Measurements from ENCODE around the gene INTS11.

INTS11 gene

GRCh38 chr1:1361982-1362423 lies 37.5 kb upstream of the INTS11 start:
- WGBS: 21% methylated on average over 11 of the region's 13 CpGs
- Histone ChIP-seq H2BK120ac (ENCODE audit: low read depth, low read length) (peak overlapping the region; percentile 83), H2BK5ac (ENCODE audit: low read depth, low read length, poor library complexity, severe bottlenecking) (no peak overlapping the region), H3K18ac (ENCODE audit: low read depth in 1 of 2, low read length in 2 of 2) (peak overlapping the region in 1 of 2 experiments; percentile 74), H3K9me3 (ENCODE audit: control insufficient read depth, low read length) (no peaks in the 10 kb centered on the region), H3K4me1 (ENCODE audit: control insufficient read depth, insufficient read depth, low read depth, low read length) (peaks cover 37% of the 10 kb centered on the region), H3K79me1 (replicated peaks; ENCODE audit: low read length, poor library complexity, severe bottlenecking) (no peaks in the 10 kb centered on the region), H4K8ac (ENCODE audit: low read length) (peak overlapping the region; percentile 79), H4K91ac (ENCODE audit: low read length) (no peak overlapping the region), H3K4ac (ENCODE audit: low read depth in 1 of 2, low read length in 2 of 2) (peak overlapping the region in 1 of 2 experiments; percentile 54), H2BK15ac (ENCODE audit: low read depth, poor library complexity, severe bottlenecking) (peak overlapping the region; percentile 71), H3K36me3 (ENCODE audit: control insufficient read depth in 1 of 2, insufficient read depth in 2 of 2, low read depth in 1 of 2, low read length in 2 of 2) (no peaks in the 10 kb centered on the region), H3K27me3 (ENCODE audit: control insufficient read depth in 1 of 2, insufficient read depth in 1 of 2, low read length in 2 of 2) (no peaks in the 10 kb centered on the region), H2BK12ac (ENCODE audit: low read length in 2 of 2) (no peak overlapping the region), H3K4me3 (ENCODE audit: insufficient read depth in 1 of 2, low read depth in 1 of 2, low read length in 2 of 2) (peak overlapping the region in 1 of 2 experiments; percentile 62), H3K9ac (ENCODE audit: low read length) (peak overlapping the region; percentile 91), H3K14ac (ENCODE audit: low read length in 2 of 2) (no peak overlapping the region), H3K23ac (ENCODE audit: low read length in 2 of 2) (no peak overlapping the region), H3K27ac (ENCODE audit: low read length, poor library complexity, severe bottlenecking) (peak overlapping the region; percentile 64), H3K4me2 (ENCODE audit: low read length, poor library complexity, severe bottlenecking) (no peak overlapping the region), H2AK5ac (ENCODE audit: low read length, severe bottlenecking) (no peak overlapping the region), H2AFZ (ENCODE audit: low read depth, low read length) (no peak overlapping the region)
- DNase-seq: peak; percentile 93

GRCh38 chr1:1361233-1361981 lies 36.9 kb upstream of the INTS11 start:
- Histone ChIP-seq H3K9ac (ENCODE audit: low read length) (peak overlapping the region; percentile 91), H3K9me3 (ENCODE audit: control insufficient read depth, low read length) (no peaks in the 10 kb centered on the region), H3K4me2 (ENCODE audit: low read length, poor library complexity, severe bottlenecking) (no peak overlapping the region), H3K4ac (ENCODE audit: low read depth in 1 of 2, low read length in 2 of 2) (peak overlapping the region; percentile 5 to 61), H3K23ac (ENCODE audit: low read length in 2 of 2) (no peak overlapping the region), H2BK15ac (ENCODE audit: low read depth, poor library complexity, severe bottlenecking) (peak overlapping the region; percentile 93), H3K79me1 (replicated peaks; ENCODE audit: low read length, poor library complexity, severe bottlenecking) (no peaks in the 10 kb centered on the region), H2BK5ac (ENCODE audit: low read depth, low read length, poor library complexity, severe bottlenecking) (peak overlapping the region; percentile 8), H3K27me3 (ENCODE audit: control insufficient read depth in 1 of 2, insufficient read depth in 1 of 2, low read length in 2 of 2) (no peaks in the 10 kb centered on the region), H2AK5ac (ENCODE audit: low read length, severe bottlenecking) (peak overlapping the region; percentile 89), H4K91ac (ENCODE audit: low read length) (peak overlapping the region; percentile 99), H3K14ac (ENCODE audit: low read length in 2 of 2) (peak overlapping the region in 1 of 2 experiments; percentile 64), H3K27ac (ENCODE audit: low read length, poor library complexity, severe bottlenecking) (peak overlapping the region; percentile 64), H2BK120ac (ENCODE audit: low read depth, low read length) (peak overlapping the region; percentile 83), H3K4me1 (ENCODE audit: control insufficient read depth, insufficient read depth, low read depth, low read length) (peaks cover 43% of the 10 kb centered on the region), H3K4me3 (ENCODE audit: insufficient read depth in 1 of 2, low read depth in 1 of 2, low read length in 2 of 2) (peak overlapping the region in 1 of 2 experiments; percentile 62), H4K8ac (ENCODE audit: low read length) (peak overlapping the region; percentile 69), H3K18ac (ENCODE audit: low read depth in 1 of 2, low read length in 2 of 2) (peak overlapping the region; percentile 63 to 74), H3K36me3 (ENCODE audit: control insufficient read depth in 1 of 2, insufficient read depth in 2 of 2, low read depth in 1 of 2, low read length in 2 of 2) (peaks cover 0 to 3% of the 10 kb centered on the region in 2 experiments), H2BK12ac (ENCODE audit: low read length in 2 of 2) (peak overlapping the region; percentile 68 to 93), H2AFZ (ENCODE audit: low read depth, low read length) (no peak overlapping the region)
- WGBS: 84% methylated on average over 34 of the region's 35 CpGs
- no peak for DNase-seq

- peak overlapping the region; percentile 39 for H3K4me2 ChIP-seq (ENCODE audit: low read length, poor library complexity, severe bottlenecking)
- peak overlapping the region; percentile 89 for H2AK5ac ChIP-seq (ENCODE audit: low read length, severe bottlenecking)
- DNase-seq: peak; percentile 94
- peak overlapping the region; percentile 5 to 61 for H3K4ac ChIP-seq (ENCODE audit: low read depth in 1 of 2, low read length in 2 of 2)
- H2BK15ac ChIP-seq (ENCODE audit: low read depth, poor library complexity, severe bottlenecking): peak overlapping the region; percentile 100
- H3K27ac ChIP-seq (ENCODE audit: low read length, poor library complexity, severe bottlenecking): peak overlapping the region; percentile 98
- no peak overlapping the region for H3K23ac ChIP-seq (ENCODE audit: low read length in 2 of 2)
- no peaks in the 10 kb centered on the region for H3K79me1 ChIP-seq (replicated peaks; ENCODE audit: low read length, poor library complexity, severe bottlenecking)
- H2BK120ac ChIP-seq (ENCODE audit: low read depth, low read length): peak overlapping the region; percentile 100
- H3K18ac ChIP-seq (ENCODE audit: low read depth in 1 of 2, low read length in 2 of 2): peak overlapping the region; percentile 95 to 99
- 54% methylated on average over 20 of the region's 20 CpGs for WGBS
- peaks cover 0 to 4% of the 10 kb centered on the region in 2 experiments for H3K36me3 ChIP-seq (ENCODE audit: control insufficient read depth in 1 of 2, insufficient read depth in 2 of 2, low read depth in 1 of 2, low read length in 2 of 2)
- peak overlapping the region in 1 of 2 experiments; percentile 64 for H3K14ac ChIP-seq (ENCODE audit: low read length in 2 of 2)
- peaks cover 50% of the 10 kb centered on the region for H3K4me1 ChIP-seq (ENCODE audit: control insufficient read depth, insufficient read depth, low read depth, low read length)
- peak overlapping the region; percentile 92 for H2BK5ac ChIP-seq (ENCODE audit: low read depth, low read length, poor library complexity, severe bottlenecking)
- peak overlapping the region; percentile 69 for H4K8ac ChIP-seq (ENCODE audit: low read length)
- H2AFZ ChIP-seq (ENCODE audit: low read depth, low read length): no peak overlapping the region
- no peaks in the 10 kb centered on the region for H3K27me3 ChIP-seq (ENCODE audit: control insufficient read depth in 1 of 2, insufficient read depth in 1 of 2, low read length in 2 of 2)
- peak overlapping the region; percentile 92 to 100 for H2BK12ac ChIP-seq (ENCODE audit: low read length in 2 of 2)
- peak overlapping the region; percentile 99 for H4K91ac ChIP-seq (ENCODE audit: low read length)
- peak overlapping the region in 1 of 2 experiments; percentile 62 for H3K4me3 ChIP-seq (ENCODE audit: insufficient read depth in 1 of 2, low read depth in 1 of 2, low read length in 2 of 2)
- H3K9me3 ChIP-seq (ENCODE audit: control insufficient read depth, low read length): no peaks in the 10 kb centered on the region
- peak overlapping the region; percentile 97 for H3K9ac ChIP-seq (ENCODE audit: low read length)
These were observed 36.2 kb upstream of the INTS11 start for GRCh38 chr1:1360506-1361169.
